D721Med (cell line): Measurements from ENCODE around the gene DHRS3.

Experiments used
- DNase-seq: peaks from one replicate; pipeline ENCODE4 v3.0.0; 2011; ENCODE audit warnings: low spot score; ENCODE audit not compliant: insufficient read length
- FAIRE-seq: peaks from 2 replicates; lab custom pipeline; 2011; peaks lifted over from hg19 to GRCh38; lab: Jason Lieb, UNC
- CTCF ChIP-seq: IDR thresholded peaks from 2 replicates; pipeline ENCODE4 v1.5.1; 2012; ENCODE audit warnings: mild to moderate bottlenecking, control low read depth; ENCODE audit not compliant: insufficient read depth; ENCODE audit errors: missing control alignments

DHRS3 gene

DNA sequence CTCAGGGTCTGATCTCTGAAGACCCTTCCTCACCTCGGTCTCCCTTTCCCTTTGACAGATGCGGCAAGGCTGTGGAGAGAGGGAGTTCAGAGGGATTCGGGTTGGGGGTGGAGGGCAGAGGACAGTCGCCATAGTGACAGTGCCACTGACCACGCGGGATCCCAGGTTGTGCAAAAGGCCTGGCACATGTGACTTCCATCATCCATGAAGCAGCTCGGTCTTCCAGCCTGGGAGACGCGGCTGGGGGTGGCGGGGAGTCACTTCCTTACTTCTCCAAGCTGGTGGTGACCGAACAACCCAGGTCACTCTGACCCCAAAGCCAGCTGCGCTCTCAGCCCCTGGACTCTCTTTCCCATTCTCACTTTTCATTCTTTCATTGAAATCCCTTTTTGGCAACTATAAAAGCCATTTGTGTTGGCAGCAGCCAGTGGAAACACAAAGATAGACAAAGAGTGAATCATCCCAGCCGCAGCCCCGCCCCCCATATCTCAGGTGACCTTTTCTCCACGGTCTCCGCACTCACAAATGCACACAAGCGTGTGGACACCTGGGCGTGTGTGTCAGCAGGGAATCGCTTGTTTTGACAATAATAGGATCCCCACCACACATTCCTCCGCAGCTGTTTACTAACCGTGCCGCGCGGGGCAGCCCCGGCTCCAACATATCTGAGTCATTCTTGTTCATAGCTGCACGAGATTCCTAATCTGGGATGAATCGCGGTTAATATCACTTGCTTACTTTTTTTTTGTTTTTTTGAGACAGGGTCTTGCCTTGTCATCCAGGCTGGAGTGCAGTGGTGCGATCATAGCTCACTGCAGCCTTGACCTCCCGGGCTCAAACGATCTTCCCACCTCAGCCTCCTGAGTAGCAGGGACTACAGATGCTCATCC, 68.3 kb downstream of the DHRS3 start:
- TF ChIP-seq CTCF = no peak
- no peak for FAIRE-seq
- no peak for DNase-seq

- no peak for FAIRE-seq
- no peak for TF ChIP-seq CTCF
- DNase-seq = no peak
Observed at GRCh38 chr1:12548973-12549459, 69.0 kb downstream of the DHRS3 start.

GRCh38 chr1:12548279-12548972, 69.6 kb downstream of the DHRS3 start:
- no peak for TF ChIP-seq CTCF
- DNase-seq = no peak
- no peak for FAIRE-seq

DNA sequence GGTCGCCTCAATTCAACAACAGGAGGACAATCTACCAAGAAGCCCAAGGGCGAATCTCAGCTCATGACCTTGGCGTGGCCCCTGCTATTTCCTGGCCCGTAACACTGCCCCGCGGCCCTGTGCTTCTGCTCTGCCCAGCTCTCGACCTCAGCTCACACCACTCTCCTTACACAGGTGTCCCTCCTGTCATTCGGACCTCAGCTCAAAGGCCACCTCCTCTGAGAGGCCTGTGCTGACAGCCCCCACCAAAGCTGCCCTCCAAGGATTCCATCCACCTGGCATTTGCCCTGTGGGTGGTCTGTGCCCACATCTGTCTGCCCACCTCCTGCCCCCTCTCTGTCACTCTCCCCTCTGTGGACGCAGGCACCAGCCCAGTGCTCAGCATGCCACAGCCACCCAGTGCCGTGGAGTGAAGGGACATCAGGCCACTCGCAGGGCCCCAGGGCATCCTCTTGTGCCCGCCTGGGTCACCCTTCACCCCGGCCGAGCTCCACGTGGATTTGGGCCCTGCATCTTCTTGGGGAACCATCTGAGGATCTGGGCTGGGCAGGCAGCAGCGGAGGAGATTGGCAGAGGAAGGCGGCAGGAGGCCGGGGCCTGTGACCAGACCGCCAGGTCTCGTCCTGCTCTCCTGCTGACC, 70.3 kb downstream of the DHRS3 start:
- FAIRE-seq (no peak), DNase-seq (no peak)
- no peak for TF ChIP-seq CTCF

- no peak for FAIRE-seq
- TF ChIP-seq CTCF = no peak
- DNase-seq = no peak
Observed at GRCh38 chr1:12546771-12547585, 71.0 kb downstream of the DHRS3 start.

GRCh38 chr1:12544992-12545391, 73.0 kb downstream of the DHRS3 start:
- no peak for TF ChIP-seq CTCF

More at GRCh38 chr1:12544992-12545391, 73.0 kb downstream of the DHRS3 start:
- no peak for FAIRE-seq
- no peak for DNase-seq
